Gastrocnemius medialis (tissue), 4 donors: ENCODE data around the gene RPGRIP1.
"Not testable (repeated sequence)": the region's sequence is repeated elsewhere in the genome, so short reads cannot be mapped to it uniquely, and the experiment has no call there.

Experiments used
- CTCF ChIP-seq, 5 experiments: fragments of 450-650 bp in 3 of 5; fragments of 200-600 bp in 2 of 5; sonication (generic) in 2 of 5; IDR thresholded peaks in 4 of 5; conservative IDR thresholded peaks in 1 of 5; 1 replicate in 4 of 5; 2 replicates in 1 of 5; pipeline ENCODE4 v1.5.1; 2016 to 2019; ENCODE audit warnings: antibody characterized with exemption in 5 of 5, mild to moderate bottlenecking in 3 of 5, moderate library complexity in 3 of 5
- POLR2A ChIP-seq, 2 donors: fragments of 450-650 bp; IDR thresholded peaks; one replicate each; pipeline ENCODE4 v1.6.1; 2017; ENCODE audit warnings: antibody characterized with exemption in 2 of 2, mild to moderate bottlenecking in 2 of 2, moderate library complexity in 2 of 2

- TF ChIP-seq CTCF (IDR thresholded peaks at IDR 0.05 in 4 of 5, conservative IDR thresholded peaks at IDR 0.05 in 1 of 5); POLR2A (IDR thresholded peaks at IDR 0.05): not testable (repeated sequence)
These were observed 2.0 kb downstream of the RPGRIP1 start for GRCh38 chr14:21281917-21282316.
